Fibroblast of skin of scalp (primary cell): ENCODE data around the gene PRPF18.

Source experiments
- DNase-seq: peaks from one replicate; pipeline ENCODE4 v3.0.0-alpha.2; 2013

PRPF18 gene

DNA sequence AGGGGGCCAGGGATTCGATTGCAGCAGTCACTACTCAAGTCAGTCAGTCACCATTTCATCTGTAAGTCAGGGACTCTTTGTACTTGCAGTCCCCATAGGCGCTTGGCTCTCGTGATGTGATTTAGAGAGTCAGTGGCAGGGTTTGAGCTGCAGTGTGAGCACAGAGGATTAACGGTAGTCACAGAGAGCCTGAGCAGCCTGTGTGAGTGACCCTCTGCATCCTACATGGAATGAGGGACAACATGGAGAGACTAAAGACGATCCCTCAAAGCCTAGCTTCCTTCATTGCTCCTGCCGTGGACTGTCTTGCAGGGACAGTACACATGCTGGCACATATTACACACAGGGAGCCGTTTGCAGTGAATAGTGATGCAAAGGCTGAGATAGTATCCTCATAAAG lies 56.3 kb downstream of the PRPF18 start:
- DNase-seq: no peak

DNA sequence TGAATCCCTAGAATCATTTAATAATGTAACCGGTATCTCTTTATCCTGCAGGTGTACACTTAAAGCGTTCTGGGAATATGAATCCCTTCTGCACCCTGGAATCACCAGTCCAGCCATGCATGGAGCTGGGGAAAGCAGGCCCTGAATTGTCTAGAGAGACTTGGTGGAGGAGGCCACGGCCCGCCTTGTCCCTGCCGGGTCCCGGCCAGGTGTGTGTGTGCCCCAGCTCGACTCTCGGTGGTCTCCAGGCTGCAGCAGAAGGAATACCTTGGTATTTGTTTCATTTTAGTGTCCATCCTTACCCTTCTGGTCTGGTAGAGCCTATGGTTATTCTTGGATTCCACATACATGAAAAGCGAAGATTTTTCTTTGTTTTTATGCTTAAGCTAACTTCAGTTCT lies 58.1 kb downstream of the PRPF18 start:
- DNase-seq: no peak

DNA sequence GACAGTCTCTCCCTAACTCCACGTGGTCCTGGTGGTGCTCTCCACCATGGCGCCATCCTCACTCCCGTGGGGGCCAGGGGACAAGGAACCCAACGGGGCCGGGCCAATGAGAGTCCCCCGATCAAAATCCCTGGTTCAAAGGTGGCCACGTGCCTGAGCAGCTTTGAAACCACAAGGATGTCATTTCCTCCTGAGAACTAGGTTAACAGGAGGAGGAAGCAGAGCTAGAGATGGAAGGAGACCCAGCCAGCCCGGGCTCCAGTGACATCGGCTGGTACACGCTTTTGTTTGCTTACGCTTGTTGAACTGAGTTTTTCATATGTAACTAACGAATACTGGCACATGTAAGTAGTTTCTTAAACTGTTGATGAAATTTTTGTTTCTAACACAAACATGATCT lies 61.7 kb downstream of the PRPF18 start:
- DNase-seq: no peak

DNA sequence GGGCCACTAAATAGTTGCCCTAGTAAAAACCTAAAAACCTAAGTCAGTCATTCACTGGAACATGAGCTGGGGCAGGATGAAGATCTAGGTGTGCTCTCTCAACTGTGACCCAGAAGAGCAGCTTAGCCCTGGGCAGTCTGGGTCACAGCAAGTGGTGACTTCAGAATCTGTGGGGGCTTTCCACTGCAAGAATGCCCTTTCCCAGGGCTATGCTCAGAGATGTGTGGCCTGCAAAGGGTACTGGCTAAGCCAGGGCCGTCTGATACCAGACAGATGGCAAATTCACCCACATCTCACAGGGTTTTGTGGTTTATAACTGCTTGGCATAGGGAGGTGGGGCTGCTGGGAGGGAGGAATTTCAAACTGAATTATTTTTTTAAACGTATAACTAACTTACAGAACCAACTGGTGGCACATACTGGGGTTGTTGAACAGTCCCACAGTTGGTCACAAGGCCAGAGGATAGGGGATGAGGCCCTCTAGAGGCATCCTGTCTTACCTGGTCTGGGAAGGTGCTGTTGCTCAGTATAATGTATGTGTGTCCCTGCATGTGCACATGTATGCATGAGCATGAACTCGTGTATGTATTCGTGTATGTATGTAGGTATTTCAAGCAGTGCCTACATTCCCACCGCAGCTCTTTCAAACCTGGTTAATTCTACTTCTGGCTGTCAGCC lies 63.2 kb downstream of the PRPF18 start:
- no peak for DNase-seq

DNA sequence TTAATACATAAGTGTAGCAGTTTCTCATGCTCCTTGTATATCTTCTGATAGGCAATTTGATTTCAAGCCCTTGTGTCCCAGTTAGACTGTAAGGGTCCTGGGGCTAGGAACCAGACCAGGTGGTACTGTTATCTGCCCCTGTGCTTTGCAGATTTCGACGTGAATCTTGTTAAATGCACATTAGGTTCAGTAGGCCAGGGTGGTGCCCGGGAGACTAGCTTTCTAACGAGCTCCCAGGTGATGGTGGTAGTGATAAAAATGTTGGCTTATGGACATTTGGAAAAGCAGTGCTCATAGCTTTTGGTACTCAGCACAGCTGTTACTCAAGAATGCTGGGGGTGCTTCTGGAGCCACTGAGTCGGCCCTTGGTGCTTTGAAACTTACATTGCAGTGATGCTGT lies 64.2 kb downstream of the PRPF18 start:
- DNase-seq: no peak

DNA sequence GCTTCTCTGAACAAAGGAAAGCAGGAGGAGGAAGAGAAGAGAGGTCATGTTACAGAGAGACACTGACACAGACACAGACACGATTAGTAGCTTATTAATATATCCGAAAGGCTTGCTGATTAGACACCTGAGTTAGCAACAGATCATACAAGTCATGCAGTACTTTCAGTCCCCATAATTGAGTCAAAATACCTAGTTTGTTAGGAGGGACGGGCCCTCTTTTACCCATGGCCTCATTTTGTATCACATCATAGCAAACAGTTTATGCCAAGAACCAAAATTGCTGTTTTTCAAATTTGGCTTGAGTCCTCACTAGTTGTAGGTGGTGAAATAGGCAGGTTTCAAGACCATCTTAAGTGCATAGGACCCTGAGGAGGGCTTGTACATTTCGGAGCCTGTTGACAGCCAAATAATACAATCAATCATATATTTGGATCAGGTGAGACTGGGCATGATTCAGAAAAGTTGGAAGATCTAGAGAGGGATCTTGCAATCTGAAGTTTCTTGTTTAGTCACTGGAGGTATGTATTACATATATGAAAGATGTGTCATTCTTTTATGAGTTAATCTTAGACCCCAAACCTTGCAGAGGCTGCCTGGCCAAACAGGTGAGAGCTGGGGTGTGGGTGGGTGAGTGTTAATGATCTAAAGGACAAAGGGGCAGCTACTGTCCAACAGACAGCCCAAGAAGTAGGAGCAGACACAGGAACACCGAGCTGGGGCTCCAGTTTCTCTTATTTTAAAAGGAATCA lies 65.4 kb downstream of the PRPF18 start:
- no peak for DNase-seq

DNA sequence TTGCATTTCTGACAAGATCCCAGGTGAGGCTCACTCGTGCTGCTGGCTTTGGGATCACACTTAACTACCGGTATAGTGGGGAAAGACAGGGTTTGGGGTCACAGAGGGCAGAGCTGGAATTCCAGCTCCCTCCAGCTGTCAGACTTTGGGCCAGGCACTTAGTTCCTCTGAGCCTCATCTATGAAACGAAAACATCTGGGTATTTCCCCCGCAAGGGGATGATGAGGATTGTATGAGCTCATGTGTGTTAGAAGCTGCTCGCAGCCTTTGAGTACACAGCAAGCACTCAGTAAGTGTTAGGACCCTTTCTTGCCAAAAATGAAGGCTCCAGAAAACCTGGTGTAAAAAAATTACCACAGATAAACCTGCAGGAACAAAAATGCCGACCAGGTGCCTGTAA lies 66.1 kb downstream of the PRPF18 start:
- no peak for DNase-seq

DNA sequence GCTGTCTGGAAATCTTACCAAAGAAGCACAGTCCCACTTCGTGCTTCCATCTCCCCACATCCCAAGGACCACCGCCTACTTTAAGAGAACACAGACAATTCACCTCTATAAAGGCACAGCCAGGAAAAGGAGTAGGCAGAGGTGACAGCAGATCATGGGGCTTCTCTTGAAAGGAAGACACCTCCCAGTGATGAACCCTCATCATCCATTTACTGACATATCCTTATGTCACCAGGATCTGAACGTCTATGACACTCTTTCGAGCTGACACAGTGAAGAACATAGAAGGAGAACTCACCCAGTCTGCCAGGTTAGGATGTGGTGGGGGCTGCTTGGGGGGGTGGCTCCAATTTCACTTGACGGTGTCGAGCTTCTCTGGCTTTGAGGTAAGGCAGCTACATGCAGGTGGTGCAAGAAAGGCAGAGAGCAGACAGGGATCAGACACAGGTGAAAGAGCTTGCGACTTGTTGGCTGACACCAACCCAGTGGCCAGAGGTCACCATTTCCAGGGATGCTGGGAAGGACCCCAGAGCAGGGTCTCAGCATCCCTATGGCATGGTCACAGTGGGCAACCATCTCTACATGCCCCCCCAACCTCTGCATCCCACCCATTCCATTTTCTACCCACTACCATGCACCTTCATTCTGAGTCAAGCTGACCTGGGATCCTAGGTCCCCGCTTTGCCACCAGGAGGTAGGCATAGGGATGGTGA lies 67.5 kb downstream of the PRPF18 start:
- DNase-seq: no peak

DNA sequence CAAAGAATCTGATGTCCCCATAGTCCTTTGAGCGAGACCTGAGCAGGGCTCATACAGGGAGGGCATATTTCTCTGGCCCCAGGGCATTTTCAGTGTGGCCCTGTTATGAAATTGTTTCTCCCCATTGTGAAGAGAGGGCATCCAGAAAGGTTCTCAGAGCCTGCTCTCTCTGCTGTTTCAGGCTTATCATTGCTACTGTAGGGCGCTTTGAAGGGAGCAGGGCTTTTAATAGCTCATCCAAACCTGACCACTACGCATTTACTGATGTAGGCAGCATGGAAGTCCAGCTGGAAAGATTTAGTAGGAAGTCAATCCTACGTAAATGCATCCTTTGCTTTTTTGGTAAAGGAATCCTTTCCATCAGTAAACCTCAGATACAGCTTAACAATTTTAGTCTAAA lies 68.1 kb downstream of the PRPF18 start:
- DNase-seq: no peak

DNA sequence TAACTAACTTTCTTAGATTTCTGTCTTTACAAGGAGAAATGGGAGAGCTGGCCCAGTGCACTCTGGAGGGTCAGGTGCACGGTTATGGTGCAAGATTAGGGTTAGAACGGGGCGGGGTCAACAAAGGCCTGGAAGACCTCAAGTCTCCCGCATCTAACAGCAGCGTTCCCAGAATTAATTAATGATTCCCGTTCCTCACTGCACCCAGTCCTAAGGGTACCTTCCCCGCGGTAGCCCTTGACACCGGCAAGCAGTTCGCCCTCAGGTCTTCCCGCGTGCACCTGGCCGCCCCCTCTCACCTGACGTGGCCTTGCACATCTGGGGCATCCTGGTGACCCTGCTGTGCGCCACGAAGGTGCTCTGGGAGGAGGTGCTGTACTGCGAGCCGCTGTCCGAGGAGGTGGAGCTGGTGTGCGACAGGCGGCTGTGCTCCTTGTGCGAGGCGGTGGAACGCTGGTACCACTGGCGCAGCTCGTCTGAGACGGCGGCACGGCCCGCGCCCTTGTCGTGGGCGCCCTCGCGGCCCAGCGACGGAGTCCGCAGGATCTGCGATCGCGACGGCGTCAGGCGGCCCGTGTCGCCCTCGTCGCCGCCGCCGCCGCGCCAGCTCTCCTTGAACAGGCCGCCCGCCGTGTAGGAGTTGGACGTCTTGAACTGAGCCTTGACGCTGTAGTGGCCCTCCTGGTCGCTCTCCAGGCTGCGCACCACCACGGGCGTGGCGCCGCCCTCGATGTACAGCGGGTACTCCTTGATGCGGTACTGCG lies 69.8 kb downstream of the PRPF18 start:
- no peak for DNase-seq

DNA sequence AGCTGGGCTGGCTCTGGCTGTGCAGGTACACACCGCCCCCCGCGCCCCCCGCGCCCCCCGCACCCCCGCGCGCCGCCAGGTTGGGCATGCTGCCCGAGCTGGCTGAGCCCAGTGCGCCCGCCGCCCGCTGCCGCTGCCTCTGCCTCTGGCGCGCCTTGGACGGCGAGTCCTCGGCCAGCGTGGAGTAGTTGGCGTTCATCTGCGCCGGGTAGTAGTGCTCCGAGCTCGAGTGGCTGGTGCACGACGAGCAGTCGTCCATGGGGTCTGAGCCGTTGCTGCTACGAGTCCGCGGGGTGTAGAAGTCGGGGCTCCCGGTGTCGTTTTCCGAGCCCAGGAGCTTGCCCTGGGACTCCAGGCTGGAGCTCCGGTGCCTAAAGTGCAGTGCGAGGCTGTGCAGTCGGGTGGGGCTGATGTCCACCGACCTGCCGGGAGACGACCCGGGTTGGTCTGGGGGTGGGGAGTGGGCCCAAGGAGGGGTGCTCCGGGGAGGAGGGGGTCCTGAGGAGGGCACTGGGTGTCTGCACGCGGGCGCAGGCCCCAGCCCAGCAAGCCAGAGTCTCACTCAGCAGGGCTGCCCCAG lies 70.4 kb downstream of the PRPF18 start:
- no peak for DNase-seq

DNA sequence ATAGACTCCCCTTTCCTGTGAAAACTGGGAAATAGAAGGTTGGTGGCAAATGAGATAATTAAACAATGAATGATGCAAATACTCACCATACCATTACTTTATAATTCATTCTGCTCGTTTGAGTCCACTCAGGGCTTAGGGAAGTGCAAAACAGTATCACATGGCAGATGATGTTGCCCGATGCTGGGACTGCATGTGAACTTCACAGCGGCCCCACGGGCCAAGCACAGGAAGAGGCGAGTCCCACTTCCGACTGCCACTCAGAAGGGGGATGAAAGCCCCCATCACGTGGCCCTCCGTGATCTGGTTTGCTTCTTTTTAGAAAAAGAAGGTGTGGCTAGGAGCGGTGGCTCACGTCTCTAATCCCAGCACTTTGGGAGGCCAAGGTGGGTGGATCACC lies 71.5 kb downstream of the PRPF18 start:
- DNase-seq: no peak

DNA sequence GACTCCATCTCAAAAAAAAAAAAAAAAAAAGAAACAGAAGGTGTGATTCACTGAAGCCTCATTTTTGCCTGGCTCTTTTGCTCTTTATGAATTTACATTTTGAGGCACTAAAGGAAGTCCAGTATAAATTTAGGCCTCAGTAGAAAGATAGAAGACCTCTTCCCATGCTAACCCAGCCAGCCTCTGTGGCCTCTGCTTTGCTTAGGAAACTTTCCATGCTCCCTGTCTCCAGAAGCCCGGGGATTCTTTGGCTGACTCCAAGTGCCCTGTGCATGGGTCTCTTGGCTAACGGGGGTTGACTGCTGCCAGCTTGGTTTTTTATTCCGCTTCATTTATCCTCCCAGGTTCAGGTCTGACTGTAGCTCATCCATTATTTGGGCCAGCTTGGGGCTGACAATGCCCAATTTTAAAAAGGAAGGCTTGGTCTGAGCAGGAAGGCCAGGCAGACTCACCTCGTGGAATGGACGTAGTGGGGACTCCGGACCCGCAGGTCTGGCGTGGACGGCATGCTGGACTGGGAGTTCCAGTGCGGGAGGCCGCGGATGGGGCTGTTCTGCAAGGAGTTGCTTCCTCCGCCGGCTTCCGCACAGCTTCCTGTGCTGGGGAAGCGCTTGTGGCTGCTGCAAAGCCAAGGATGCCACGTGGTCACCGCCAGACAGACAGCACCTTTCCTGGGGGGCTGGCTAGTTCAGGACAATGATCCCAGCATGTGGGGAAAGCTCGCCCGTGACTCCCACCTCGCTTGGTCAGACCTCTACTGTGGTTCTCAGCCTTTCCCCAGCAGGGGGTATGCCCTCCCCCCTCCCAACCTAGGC lies 72.3 kb downstream of the PRPF18 start:
- no peak for DNase-seq

DNA sequence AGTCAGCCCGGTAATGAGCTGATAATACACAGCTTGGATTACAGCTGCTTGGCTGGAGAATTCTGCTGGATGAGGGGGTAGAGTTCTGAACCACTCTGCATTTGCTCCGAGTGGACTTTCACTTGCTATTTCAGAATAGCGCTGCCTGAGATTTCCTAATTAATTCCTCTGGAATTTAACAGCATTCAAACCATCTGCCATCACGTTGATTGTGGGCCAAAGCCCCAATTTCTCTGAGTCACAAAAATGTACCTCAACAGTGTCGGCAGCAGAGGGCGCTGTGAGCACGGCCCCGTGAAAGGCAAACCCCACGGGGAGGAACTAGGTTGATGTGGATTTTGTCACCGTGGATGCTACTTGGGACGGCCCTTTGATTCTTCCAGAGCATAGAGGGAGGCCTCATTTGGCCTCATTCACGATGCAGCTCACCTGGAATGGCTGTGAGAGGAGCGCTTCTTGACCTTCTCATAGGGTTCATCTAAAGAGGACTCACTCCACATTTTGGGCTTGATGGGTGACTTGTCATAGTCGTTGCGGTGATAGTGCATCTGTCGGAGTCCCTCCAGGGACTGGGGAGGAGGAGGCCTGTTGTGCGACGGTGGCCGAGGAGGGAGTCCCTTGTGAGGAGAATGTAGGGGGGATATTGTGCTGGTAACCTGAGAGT lies 73.3 kb downstream of the PRPF18 start:
- DNase-seq: peak; percentile 78

DNA sequence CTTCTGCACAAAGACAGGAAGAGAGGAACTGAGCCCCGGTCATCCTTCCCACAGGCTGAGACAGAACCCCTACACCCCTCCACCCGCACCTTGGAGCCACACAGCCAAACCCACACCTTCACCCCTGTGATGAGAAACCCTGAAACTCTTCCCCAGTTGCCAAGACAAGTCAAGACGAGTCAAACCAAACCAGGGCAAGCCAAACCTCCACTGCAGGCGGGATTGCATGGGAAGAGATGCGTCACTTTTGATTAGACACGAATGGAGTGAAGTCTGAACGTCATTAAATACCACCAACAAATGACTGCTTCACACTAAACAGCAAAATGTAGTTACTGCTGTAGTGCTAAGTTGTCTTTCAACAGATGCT lies 73.8 kb downstream of the PRPF18 start:
- DNase-seq: peak; percentile 58

DNA sequence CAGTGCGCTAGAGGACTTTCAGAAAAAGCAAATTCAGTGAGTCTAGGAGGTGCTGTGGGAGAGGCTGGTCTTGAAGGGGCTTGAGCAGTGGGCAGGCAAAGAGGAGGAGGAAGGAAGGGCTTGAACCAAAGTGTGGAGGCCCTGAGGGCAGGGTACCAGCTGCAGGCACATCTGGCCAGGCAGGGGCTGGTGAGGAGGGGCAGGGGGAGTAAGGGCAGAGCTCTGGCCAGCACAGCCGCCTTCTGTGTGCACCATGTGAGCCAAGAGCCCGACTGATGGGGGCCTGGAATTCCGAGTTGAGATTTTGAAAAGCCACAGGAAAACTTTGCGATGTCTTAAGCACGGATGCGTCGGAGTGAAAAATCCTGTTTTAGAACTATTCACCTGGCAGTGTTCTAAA lies 74.5 kb downstream of the PRPF18 start:
- DNase-seq: no peak

DNA sequence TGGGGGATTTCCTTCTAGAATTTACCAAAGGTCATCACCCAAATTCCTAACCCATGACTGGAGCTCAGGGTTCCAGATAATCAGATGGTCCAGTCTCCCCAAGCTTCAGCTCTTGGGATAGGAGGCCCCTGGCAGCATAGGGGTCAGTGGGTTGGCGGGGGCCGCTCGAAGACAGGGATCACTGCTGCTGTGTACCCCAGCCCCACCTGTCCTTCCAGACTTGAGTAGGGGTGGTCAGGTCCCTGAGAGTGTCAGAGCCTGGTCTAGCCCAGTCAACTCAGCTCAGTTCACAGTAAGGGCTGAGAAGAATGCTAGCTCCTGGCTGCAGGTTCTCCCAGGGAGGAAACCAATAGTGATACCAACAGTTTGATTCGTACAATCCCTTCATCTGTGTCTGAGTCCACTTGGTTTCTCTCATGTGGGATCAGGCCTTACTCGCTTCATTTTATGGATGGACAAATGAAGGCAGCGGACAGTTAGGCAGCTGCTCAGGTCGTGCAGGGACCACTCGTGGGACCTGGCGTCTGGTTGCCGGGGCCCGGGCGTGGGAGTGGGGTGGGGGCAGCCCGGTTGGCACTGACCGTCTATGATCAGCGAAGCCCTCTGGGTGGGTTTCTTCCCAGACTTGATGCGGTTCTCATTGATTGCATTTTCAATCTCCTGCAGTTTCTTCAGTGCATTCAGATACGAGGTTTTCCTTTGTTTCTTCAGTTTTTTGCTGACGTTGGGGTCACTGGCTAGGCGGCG lies 78.9 kb downstream of the PRPF18 start:
- no peak for DNase-seq

DNA sequence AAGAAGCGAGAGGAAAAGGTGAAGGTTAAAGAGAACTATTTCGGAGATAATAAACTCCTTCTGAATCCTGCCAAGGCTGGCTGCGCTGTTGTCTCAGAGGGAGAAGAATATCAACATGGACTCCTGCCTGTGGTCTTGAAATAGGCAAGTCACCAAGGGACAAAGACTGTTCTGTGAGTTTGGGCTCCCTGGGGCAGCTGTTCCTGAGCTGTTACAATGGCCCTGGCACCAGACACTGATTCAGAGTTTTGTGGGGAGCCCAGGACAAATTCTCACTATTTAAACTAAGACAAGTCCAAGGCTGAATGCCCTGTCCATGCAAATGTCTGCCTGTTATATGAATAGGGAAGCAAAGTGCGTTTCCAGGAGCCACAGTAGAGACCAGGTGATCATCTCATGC lies 81.4 kb downstream of the PRPF18 start:
- DNase-seq: no peak

DNA sequence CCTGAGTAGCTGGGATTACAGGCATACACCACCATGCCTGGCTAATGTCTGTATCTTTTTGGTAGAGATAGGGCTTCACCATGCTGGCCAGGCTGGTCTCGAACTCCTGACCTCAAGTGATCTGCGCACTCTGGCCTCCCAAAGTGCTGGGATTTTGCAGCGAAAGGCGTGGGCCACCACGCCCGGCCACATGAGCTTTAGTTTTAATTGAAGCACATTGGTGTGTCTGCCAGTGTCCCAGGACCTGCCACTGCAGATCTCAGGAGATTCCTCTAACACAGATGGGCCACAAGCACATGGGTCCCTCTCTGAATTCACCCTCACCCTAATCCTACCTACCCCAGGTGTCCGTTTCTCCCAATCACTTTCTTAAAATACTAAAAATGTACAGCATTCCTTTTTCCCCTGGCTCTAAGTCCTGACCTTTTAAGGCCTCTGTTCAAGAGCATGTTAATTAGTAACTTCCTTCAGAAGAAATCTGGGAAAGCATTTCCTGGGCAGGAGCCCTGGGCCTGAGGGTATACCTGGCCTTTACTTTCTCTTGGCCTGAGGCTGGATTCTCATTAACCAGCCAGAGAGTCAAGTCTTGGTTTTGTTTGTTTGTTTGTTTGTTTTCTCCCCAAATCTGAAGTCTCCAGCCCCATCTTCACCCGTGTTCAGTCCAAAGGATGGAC lies 82.6 kb downstream of the PRPF18 start:
- no peak for DNase-seq

DNA sequence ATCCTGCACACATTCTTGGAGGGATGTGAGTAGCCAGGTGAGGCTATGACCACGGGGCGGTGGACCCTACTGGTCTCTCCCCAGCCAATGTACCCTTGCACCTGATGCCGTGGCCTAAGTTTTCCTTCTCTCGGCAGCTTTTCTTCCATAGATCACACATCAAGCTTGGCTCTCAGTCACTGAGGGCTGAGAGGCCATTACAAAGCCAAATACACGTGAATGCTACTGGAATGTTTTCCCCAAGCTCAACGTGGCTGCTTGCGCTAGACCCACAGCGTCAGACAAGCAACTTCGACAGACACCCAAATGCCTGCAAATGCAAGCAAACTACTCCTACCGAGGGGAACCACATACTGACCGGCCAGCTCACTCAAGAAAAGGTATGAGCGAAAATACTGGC lies 83.1 kb downstream of the PRPF18 start:
- no peak for DNase-seq
